AG04450 (cell line): ENCODE results near the gene TSEN34. TPM values are rescaled to one million over a fixed set of nuclear protein-coding genes. Genes with fewer than 3 reads are reported as not detected.
"Not testable (repeated sequence)": the region's sequence is repeated elsewhere in the genome, so short reads cannot be mapped to it uniquely, and the experiment has no call there.

Experiments used
- CTCF ChIA-PET: fragments of 300-600, 350-600 bp; formaldehyde crosslinking; extraction: SDS; loops from one replicate; lab custom pipeline; 2022; ENCODE audit warnings: antibody characterized with exemption, inconsistent platforms; lab: Charles Lee
- POLR2A ChIA-PET: fragments of 350-600 bp; formaldehyde crosslinking; extraction: SDS; loops from one replicate; lab custom pipeline; 2021; ENCODE audit warnings: antibody characterized with exemption, inconsistent platforms; lab: Yijun Ruan, JAX
- DNase-seq: peaks from one replicate; pipeline ENCODE4 v3.0.0-alpha.2; 2011; ENCODE audit warnings: low read depth, low spot score
- H3K27ac ChIP-seq: one replicate; pipeline ENCODE4 v1.5.1; 2012; ENCODE audit warnings: low read depth, low read length, control low read depth
- H3K27me3 ChIP-seq: one replicate; pipeline ENCODE4 v1.6.0; 2012; ENCODE audit warnings: low read length; ENCODE audit not compliant: control insufficient read depth, insufficient read depth
- H3K4me3 ChIP-seq: 2 replicates; pipeline ENCODE4 v1.5.1; 2011; ENCODE audit warnings: mild to moderate bottlenecking, low read depth, low read length, control low read depth
- H3K9me3 ChIP-seq: 2 replicates; pipeline ENCODE4 v1.5.1; 2012; ENCODE audit warnings: low read length; ENCODE audit not compliant: control insufficient read depth, insufficient read depth
- CTCF ChIP-seq: IDR thresholded peaks from 2 replicates; pipeline ENCODE4 v1.5.1; 2011; ENCODE audit warnings: low read depth, low read length, control low read depth, inconsistent platforms
- polyA plus RNA-seq: library from polyadenylated mRNA; depleted of rRNA; stranded (reverse); fragments of >200 nt; gene quantifications from 2 replicates; pipeline ENCODE4 v1.2.3, GENCODE V29; 2011

Gene TSEN34
- polyA plus RNA-seq, 1 experiment, result 32.4 TPM

- CTCF ChIA-PET, result interaction anchor here (0.7 to 1.7 kb wide), 7 partner anchors 11 to 41 kb away, joined by 3 to 7 read pairs (median 4); no protein-coding TSS in a partner anchor
- POLR2A ChIA-PET, result interaction anchor here (0.5 to 3.4 kb wide), 17 partner anchors 11 to 283 kb away, joined by 3 to 50 read pairs (median 5); partner anchors contain the start of genes CDC42EP5, CNOT3, LENG1 and RPS9
- no peak for TF ChIP-seq CTCF
Observed at GRCh38 chr19:54189735-54190502, 1.2 kb upstream of the TSEN34 start.

GRCh38 chr19:54190503-54191010, 551 bp upstream of the TSEN34 start:
- CTCF ChIA-PET, result no interaction called here

More at GRCh38 chr19:54189735-54190502, 1.2 kb upstream of the TSEN34 start:
- no peaks in the 10 kb centered on the region for H3K9me3 ChIP-seq
- H3K27me3 ChIP-seq, result no peaks in the 10 kb centered on the region
- peak overlapping the region; percentile 82 for H3K4me3 ChIP-seq
- H3K27ac ChIP-seq, result peak overlapping the region; percentile 99
- peak; percentile 100 for DNase-seq

GRCh38 chr19:54191811-54192453, 824 bp downstream of the TSEN34 start:
- H3K9me3 ChIP-seq, result no peaks in the 10 kb centered on the region
- no peak for DNase-seq
- no peaks in the 10 kb centered on the region for H3K27me3 ChIP-seq
- H3K4me3 ChIP-seq, result peak overlapping the region; percentile 84
- peak overlapping the region; percentile 40 for H3K27ac ChIP-seq
- ChIA-PET CTCF (interaction anchor here (0.6 to 1.4 kb wide), 5 partner anchors 9 to 1061 kb away, joined by 3 to 9 read pairs (median 4); partner anchors contain the start of gene RPS9), POLR2A (interaction anchor here (0.6 to 3.4 kb wide), 7 partner anchors 9 to 142 kb away, joined by 3 to 50 read pairs (median 10); partner anchors contain the start of genes CNOT3 and RPS9)
- no peak for TF ChIP-seq CTCF

More at GRCh38 chr19:54190503-54191010, 551 bp upstream of the TSEN34 start:
- no peak for TF ChIP-seq CTCF
- POLR2A ChIA-PET, result interaction anchor here (0.6 to 3.4 kb wide), 9 partner anchors 11 to 283 kb away, joined by 3 to 50 read pairs (median 6); partner anchors contain the start of genes CDC42EP5, CNOT3, LENG1 and RPS9
- Histone ChIP-seq H3K9me3 (no peaks in the 10 kb centered on the region), H3K27ac (peak overlapping the region; percentile 99), H3K27me3 (no peaks in the 10 kb centered on the region), H3K4me3 (peak overlapping the region; percentile 84)
- DNase-seq, result peak; percentile 99

GRCh38 chr19:54193011-54193410, 1.9 kb downstream of the TSEN34 start:
- ChIA-PET POLR2A (interaction anchor here (0.7 kb wide), 1 partner anchor 17 kb away, joined by 5 read pairs; no protein-coding TSS in a partner anchor), CTCF (interaction anchor here (0.7 kb wide), 1 partner anchor 1062 kb away, joined by 3 read pairs; no protein-coding TSS in a partner anchor)
- TF ChIP-seq CTCF, result no peak

GRCh38 chr19:54194463-54194862, 3.4 kb downstream of the TSEN34 start:
- H3K9me3 ChIP-seq, H3K27me3 ChIP-seq, H3K27ac ChIP-seq, H3K4me3 ChIP-seq, CTCF ChIA-PET, DNase-seq, POLR2A ChIA-PET: not testable (repeated sequence)

More at GRCh38 chr19:54193011-54193410, 1.9 kb downstream of the TSEN34 start:
- no peaks in the 10 kb centered on the region for H3K9me3 ChIP-seq
- no peaks in the 10 kb centered on the region for H3K27me3 ChIP-seq
- no peak for DNase-seq
- H3K27ac ChIP-seq, result no peak overlapping the region
- H3K4me3 ChIP-seq, result no peak overlapping the region
